Measurements from ENCODE around the gene BNC2.

Gene BNC2

DNA sequence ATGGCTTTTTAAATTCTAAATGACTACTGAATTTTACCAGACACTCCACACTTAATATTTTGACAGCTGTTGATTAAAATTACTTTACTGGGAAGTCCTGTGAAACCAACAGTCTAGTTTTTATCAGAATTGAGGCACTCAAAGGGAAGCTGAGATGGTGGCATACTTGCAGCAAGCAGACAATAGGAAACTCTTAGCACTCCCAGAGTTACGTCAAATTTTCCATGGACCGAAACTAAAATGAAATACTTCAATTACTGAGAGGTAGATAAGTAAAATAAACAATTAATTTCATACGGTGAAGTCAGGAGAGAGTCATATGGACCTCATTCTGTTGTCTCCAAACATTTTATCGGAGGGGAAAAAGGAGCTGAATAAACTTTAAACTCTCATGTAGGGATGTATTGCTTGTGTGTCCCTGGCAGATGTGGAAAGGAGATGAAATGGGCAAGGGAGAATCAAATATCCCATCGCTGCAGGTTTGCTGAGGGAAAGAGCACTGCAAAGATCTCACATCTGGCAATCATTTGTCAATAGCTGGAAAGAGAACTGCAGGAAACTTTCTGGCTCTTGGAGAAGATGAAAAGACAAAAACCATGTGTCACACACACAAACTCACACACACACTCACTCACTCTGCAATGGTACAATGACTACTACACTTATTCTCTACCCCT lies 189.4 kb downstream of the BNC2 start:
- DNase-seq (ENCODE audit: low spot score) = no peak
- TF ChIP-seq, protein P1, sequence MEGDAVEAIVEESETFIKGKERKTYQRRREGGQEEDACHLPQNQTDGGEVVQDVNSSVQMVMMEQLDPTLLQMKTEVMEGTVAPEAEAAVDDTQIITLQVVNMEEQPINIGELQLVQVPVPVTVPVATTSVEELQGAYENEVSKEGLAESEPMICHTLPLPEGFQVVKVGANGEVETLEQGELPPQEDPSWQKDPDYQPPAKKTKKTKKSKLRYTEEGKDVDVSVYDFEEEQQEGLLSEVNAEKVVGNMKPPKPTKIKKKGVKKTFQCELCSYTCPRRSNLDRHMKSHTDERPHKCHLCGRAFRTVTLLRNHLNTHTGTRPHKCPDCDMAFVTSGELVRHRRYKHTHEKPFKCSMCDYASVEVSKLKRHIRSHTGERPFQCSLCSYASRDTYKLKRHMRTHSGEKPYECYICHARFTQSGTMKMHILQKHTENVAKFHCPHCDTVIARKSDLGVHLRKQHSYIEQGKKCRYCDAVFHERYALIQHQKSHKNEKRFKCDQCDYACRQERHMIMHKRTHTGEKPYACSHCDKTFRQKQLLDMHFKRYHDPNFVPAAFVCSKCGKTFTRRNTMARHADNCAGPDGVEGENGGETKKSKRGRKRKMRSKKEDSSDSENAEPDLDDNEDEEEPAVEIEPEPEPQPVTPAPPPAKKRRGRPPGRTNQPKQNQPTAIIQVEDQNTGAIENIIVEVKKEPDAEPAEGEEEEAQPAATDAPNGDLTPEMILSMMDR (IDR thresholded peaks at IDR 0.05; ENCODE audit: borderline replicate concordance, control extremely low read depth, extremely low read depth, insufficient read depth, missing control alignments) = no peak
- in situ Hi-C loops (cut with MboI; ENCODE audit: low sequenced_read_pairs, unreplicated experiment) = no loop called here

DNA sequence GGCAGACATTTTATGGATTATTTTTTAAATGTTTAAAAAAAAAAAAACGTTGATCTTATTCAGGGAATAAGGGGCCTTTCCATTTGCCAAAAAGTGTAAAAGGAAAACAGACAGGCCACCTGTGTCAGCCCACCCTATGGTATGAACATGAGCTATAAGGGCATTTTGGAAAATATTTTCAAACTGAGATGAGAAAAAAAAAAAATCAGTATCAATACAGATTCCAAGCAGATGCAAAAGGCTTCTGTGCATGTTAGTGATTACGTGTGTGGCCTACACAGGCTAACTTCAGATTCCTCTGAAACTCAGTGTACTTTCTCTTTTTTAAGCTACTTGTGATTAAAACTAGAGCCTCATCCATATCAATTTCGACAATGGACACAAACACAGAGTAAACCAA lies 189.9 kb downstream of the BNC2 start:
- DNase-seq (ENCODE audit: low spot score) = no peak
- TF ChIP-seq, protein P1 (IDR thresholded peaks at IDR 0.05; ENCODE audit: borderline replicate concordance, control extremely low read depth, extremely low read depth, insufficient read depth, missing control alignments) = no peak
- in situ Hi-C loops (cut with MboI; ENCODE audit: low sequenced_read_pairs, unreplicated experiment) = no loop called here

DNA sequence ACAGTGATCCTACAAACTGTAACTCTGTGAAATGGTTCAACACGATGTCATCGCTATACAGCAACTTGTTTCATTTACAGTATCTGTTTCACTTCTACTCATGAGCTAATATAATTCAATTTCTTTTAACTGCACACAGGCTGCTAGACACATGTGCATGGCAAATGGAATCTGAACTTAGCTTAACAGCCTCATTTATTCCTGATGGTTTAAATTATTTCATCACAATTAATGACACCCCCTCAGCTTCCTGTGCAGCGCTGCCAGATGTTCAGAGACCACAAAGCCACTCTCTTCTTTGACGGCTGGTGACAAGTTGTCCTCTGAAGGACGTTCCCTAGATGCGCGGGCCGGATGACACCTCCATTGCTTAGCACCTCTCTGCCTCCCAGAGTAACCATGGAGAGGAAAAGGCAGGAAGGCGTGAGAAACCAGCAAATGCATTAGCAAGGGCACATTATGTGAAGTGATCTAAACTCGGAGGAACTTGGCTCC lies 191.1 kb downstream of the BNC2 start:
- TF ChIP-seq, protein P1 (IDR thresholded peaks at IDR 0.05; ENCODE audit: borderline replicate concordance, control extremely low read depth, extremely low read depth, insufficient read depth, missing control alignments) = no peak
- in situ Hi-C loops (cut with MboI; ENCODE audit: low sequenced_read_pairs, unreplicated experiment) = no loop called here
- no peak for DNase-seq (ENCODE audit: low spot score)

DNA sequence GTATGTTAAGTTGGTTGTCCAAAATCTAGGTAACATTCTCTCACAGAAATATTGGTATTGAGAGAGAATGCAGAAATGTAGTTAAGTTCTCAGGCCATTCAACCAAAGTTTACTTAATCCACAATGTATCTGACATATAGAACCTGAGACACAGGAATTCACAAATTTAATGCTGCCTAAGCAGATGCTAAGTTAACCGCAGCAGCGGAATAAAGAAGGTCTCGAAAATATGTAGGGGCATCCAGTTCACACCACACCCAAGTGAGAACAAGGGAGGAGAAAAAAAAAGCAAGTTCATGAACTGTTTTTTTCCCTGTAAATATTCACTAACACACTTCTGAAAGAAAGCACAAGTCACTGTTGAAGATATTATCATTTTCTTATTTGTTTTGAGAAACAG lies 194.0 kb downstream of the BNC2 start:
- TF ChIP-seq, protein P1 (IDR thresholded peaks at IDR 0.05; ENCODE audit: borderline replicate concordance, control extremely low read depth, extremely low read depth, insufficient read depth, missing control alignments) = no peak
- in situ Hi-C loops (cut with MboI; ENCODE audit: low sequenced_read_pairs, unreplicated experiment) = no loop called here
- DNase-seq (ENCODE audit: low spot score) = no peak

DNA sequence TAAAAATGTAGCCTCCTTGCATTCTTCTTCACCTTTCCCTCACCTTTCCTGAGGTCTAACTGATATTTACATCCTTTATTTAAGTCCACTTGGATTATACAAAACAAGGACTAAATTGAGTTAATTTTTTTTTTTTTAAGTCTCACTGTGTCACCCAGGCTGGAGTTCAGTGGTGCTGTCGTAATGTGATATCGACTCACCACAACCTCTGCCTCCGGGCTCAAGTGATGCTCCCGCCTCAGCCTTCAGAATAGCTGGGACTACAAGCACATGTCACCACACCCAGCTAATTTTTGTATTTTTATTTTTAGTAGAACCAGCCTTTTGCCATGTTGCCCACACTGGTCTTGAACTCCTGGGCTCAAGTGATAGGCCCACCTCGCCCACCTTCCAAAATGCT lies 195.3 kb downstream of the BNC2 start:
- TF ChIP-seq, protein P1 (IDR thresholded peaks at IDR 0.05; ENCODE audit: borderline replicate concordance, control extremely low read depth, extremely low read depth, insufficient read depth, missing control alignments) = no peak
- in situ Hi-C loops (cut with MboI; ENCODE audit: low sequenced_read_pairs, unreplicated experiment) = no loop called here
- no peak for DNase-seq (ENCODE audit: low spot score)

DNA sequence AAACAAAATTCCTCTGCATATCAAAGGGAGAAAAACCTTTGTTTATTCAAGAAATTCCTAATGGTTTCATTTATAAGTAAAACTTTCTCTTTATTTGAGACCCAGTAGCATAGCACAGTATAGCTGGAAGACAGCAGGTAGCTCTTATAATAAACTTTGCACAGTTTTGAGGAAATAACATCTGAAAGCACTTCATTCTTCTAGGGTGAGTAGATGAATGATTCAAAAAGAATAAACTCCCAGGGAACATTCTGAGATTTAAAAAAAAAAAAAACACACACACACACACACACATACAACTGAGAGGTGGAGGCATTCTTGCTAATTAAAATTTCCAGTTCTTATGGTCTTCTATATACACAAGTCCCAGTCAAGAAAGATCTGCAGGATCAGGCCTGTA lies 197.3 kb downstream of the BNC2 start:
- in situ Hi-C loops (cut with MboI; ENCODE audit: low sequenced_read_pairs, unreplicated experiment) = no loop called here
- DNase-seq (ENCODE audit: low spot score) = no peak

More for the DNA sequence above, 197.3 kb downstream of the BNC2 start:
- TF ChIP-seq, protein P1 (IDR thresholded peaks at IDR 0.05; ENCODE audit: borderline replicate concordance, control extremely low read depth, extremely low read depth, insufficient read depth, missing control alignments) = no peak

All from GM13976 (cell line).